Measurements from ENCODE around the gene SHROOM3. TPM values are rescaled to one million over a fixed set of nuclear protein-coding genes. Genes with fewer than 3 reads are reported as not detected.

Gene SHROOM3
- total RNA-seq, 4 donors from 2014 or later = 20.3 to 50.9 (median 34.9) TPM

DNA sequence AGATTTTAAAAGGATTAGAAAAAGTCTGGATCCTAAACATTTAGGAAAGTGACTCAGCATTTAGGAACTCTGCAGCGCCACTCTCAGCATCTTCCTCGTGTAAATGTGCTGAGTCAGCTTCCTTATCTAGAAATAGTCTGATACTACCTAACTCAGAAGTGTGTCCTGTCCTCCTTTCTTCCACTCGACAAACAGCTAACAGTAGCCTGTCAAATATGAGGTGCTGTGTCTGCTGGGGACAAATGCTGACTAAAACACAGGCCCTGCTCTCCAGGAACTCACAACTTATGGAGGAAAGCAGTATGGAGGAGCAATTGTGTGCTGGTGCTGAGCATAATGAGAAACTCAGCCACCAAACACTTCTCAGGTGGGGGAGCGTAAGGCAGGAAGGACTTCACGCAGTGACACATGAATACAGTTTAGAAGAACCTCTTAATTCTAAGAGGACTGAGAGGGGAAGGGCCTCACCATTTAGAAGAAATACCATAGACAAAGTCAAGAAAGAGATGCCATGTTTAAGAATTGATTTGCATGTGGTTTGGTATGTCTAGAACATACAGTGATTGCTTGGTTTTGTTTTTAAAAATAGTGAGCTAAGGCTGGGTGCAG, 337.6 kb downstream of the SHROOM3 start:
- H3K27ac ChIP-seq = no peak overlapping the region
- 45 to 62% methylated on average over 5 of the region's 5 CpGs for WGBS, 2 donors
- H3K27me3 ChIP-seq = no peaks in the 10 kb centered on the region
- no peak overlapping the region for H3K4me3 ChIP-seq
- no peaks in the 10 kb centered on the region for H3K4me1 ChIP-seq
- H3K36me3 ChIP-seq = peaks cover 0 to 26% (median 0%) of the 10 kb centered on the region in 3 donors
- intact Hi-C loops (cut with DNase I) = no loop called here
- no peaks in the 10 kb centered on the region for H3K9me3 ChIP-seq
- TF ChIP-seq POLR2A (IDR thresholded peaks at IDR 0.05) = no peak
- no peak for TF ChIP-seq CTCF (IDR thresholded peaks at IDR 0.05)
- no peak for DNase-seq

DNA sequence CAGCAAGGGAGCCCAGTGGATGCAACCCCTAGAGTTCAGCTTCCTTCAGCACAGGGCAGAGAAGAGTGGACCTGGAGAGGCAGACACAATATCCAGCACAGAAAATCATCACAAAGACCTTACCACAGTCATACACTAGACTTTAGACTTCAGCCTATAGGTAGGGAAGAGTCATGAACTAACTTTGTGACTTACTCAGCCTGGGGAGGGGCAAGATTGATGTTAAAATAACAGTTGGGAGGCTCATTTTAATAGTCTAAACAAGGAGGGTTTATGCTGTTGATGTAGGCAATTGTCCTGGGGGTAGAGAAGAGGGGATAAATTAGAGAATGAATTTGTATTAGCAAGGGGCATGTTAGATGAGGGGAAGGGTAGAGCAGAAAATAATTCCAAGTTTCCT, 338.7 kb downstream of the SHROOM3 start:
- peaks cover 0 to 29% (median 0%) of the 10 kb centered on the region in 3 donors for H3K36me3 ChIP-seq
- intact Hi-C loops (cut with DNase I) = no loop called here
- TF ChIP-seq CTCF (IDR thresholded peaks at IDR 0.05) = no peak

GRCh38 chr4:76779740-76780459, 344.9 kb downstream of the SHROOM3 start:
- Histone ChIP-seq H3K36me3 (peaks cover 0 to 16% (median 0%) of the 10 kb centered on the region in 3 donors), H3K27me3 (no peaks in the 10 kb centered on the region), H3K9me3 (no peaks in the 10 kb centered on the region), H3K4me1 (peaks cover 0 to 11% (median 5%) of the 10 kb centered on the region in 3 donors), H3K4me3 (no peak overlapping the region), H3K27ac (no peak overlapping the region)
- DNase-seq = no peak
- 77 to 88% methylated on average over 9 of the region's 9 CpGs for WGBS, 2 donors
- TF ChIP-seq CTCF (IDR thresholded peaks at IDR 0.05) = no peak
- TF ChIP-seq POLR2A (IDR thresholded peaks at IDR 0.05) = no peak
- intact Hi-C loops (cut with DNase I) = no loop called here

More for the DNA sequence above, 338.7 kb downstream of the SHROOM3 start:
- no peak for DNase-seq
- Histone ChIP-seq H3K9me3 (no peaks in the 10 kb centered on the region), H3K27me3 (no peaks in the 10 kb centered on the region), H3K27ac (no peak overlapping the region), H3K4me3 (no peak overlapping the region), H3K4me1 (no peaks in the 10 kb centered on the region)

DNA sequence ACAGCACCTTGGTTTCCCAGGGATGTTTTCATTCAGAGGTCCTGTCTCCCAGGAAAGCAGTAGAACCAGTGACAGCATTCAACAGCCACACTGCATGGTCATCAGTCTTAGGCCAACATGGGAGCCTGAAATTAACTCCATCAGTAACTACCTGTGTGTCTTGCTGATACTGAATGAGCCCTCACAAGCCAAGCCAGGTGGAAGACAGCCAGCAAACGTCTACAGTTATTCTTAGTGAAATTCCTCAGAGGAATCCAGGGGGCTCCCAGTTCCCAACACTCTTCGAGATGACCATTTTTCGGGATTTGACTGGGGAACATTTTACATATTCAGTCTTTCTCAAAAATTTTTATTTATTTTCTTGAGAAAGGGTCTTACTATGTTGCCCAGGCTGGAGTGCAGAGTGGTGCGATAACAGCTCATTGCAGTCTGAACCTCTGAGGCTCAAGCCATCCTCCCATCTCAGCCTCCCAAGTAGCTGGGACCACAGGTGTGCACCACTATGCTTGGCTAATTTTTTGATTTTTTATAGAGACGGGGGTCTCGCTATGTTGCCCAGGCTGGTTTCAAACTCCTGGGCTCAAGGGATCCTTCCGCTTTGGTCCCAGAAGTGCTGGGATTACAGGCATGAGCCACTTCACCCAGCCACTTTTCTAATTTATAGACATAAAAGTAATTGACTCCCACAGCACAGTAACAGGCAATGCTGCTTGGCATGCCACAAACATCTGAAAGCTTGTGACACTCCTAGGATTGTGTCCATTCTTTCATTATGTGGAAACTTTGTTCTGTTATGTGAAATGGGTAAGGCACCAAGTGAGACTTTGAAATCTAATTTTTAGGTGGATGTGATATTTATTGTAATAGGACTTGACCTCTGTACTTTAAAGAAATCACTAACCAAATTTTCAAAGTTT, 346.0 kb downstream of the SHROOM3 start:
- 91 to 94% methylated on average over 7 of the region's 7 CpGs for WGBS, 2 donors
- Histone ChIP-seq H3K36me3 (peaks cover 0 to 11% (median 0%) of the 10 kb centered on the region in 3 donors), H3K4me3 (no peak overlapping the region), H3K4me1 (peaks cover 0 to 11% (median 5%) of the 10 kb centered on the region in 3 donors), H3K27me3 (no peaks in the 10 kb centered on the region), H3K9me3 (no peaks in the 10 kb centered on the region), H3K27ac (peak overlapping the region in 2 of 4 donors; percentile 36 to 64)
- intact Hi-C loops (cut with DNase I) = no loop called here
- no peak for TF ChIP-seq POLR2A (IDR thresholded peaks at IDR 0.05)
- TF ChIP-seq CTCF (IDR thresholded peaks at IDR 0.05) = no peak
- DNase-seq = no peak
